HG02588 (cell line): ENCODE results near the gene TIMP1.

Source experiments
- ATAC-seq: cut with Tn5 transposase; IDR thresholded peaks from one replicate; pipeline ENCODE4 v1.9.1; 2021; ENCODE audit warnings: mild to moderate bottlenecking, moderate library complexity; ENCODE audit not compliant: unreplicated experiment

The TIMP1 gene

DNA sequence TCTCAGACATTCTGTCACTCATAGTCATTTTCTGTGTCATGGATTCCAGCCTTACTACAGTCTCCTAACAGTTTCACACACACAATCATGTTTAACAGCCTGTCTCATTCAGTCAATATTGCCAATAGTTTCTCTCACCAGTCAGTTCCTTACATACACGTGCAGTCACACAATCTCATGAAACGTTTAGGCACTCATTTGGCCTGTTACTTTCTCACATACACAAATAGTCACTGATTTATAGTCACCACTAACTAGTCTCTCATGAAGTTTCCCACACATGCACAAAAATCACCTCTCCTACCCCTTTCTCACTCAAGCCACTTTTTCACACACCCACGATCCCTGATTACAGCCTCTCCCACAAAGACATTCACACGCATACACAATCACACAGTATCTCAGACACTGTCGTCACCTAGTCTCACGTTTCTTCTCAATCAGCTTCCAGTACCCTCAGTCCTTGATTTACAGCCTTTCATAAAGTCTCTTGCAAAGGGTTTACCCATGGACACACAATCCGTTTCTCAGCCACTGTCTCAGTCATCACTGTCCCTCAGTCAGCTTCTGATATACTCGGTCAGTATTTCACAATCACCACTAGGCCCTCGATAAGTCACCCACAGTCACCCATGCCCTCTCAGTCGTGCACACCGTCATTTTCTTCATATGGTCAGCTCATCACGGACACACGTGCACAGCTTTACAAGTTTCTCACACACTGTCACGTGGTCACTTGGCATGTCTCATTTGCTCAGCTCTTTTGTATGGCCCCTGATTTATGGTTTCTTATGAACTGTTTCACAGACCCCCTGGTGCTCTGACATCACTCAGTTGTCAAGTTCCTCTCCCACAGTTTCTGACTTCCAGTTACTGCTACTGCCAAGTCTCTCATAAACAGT lies 51.7 kb downstream of the TIMP1 start:
- ATAC-seq, result no peak

DNA sequence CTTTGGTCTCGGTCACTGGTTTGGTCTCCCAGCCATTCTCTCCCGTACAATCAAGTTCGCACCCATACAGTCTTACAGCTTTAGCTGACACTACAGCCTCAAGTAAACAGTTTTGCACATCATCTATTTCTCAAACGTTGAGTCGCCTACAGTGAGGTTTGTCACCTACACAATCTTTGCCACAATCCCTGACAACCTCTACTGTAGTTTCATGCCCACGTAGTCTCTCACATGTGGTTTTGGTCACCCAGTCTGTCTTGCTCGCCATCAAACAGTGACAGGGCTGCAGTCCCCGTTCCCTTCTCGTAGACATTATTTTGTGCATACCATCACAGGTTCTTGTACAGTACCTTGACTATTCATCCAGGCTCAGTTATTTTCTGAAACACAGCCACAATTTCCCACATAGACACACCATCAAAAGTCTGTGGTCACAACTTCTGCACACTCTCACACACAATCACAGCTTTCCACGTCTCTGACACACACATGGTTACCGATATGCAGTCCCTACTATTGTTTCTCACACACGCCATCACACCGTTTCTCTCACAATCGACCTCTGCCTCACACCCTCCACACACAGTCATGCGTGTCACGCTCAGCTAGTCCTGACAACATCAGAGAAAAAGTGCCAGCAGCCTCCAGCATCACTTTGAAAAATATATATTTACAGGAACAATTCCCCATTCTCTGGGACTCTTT lies 52.8 kb downstream of the TIMP1 start:
- no peak for ATAC-seq
